Measurements from ENCODE around the gene FDCSP.
"Not testable (repeated sequence)": the region's sequence is repeated elsewhere in the genome, so short reads cannot be mapped to it uniquely, and the experiment has no call there.

The FDCSP gene

DNA sequence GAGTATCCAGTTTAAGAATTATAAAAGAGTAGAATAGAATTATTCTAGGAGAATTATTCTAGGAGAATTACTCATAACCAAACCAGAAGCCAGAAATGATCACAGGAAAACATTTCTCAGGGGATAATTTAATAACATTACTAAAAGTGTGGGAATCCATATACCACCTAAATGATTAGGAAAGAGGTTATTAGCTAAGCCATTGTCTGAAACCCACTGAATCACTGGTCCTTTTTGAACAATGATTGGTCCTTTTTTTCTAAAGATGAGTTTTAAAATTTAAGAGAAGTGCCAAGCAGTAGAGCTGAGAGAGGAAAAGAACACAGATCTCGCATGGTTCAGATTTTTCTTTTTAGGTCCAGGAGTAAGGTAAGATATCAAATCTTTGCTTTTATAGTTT is 30.5 kb upstream of the FDCSP start, which contains the start of gene ODAM:
TSS of gene ODAM (plus strand) at position 301 of the 400 bp plus-strand sequence. CDS start 819 bp downstream, outside the sequence.
- no peaks in the 10 kb centered on the region for H3K27me3 ChIP-seq (ENCODE audit: insufficient read depth, low read length)
- H3K79me2 ChIP-seq (ENCODE audit: insufficient read depth, low read length) = no peaks in the 10 kb centered on the region
- no peak within 1 kb of the TSS for H3K27ac ChIP-seq (ENCODE audit: low read depth, low read length, poor library complexity, severe bottlenecking)
- no peak within 1 kb of the TSS for H2AFZ ChIP-seq (ENCODE audit: low read length)
- H3K36me3 ChIP-seq (ENCODE audit: insufficient read depth, low read length) = no peaks in the 10 kb centered on the region
- no peak within 1 kb of the TSS for H3K4me2 ChIP-seq (ENCODE audit: low read length)
- no peak within 1 kb of the TSS for H3K4me3 ChIP-seq (ENCODE audit: low read depth, low read length, poor library complexity, severe bottlenecking)
- H3K9me3 ChIP-seq (ENCODE audit: low read length) = no peaks in the 10 kb centered on the region
- no peaks in the 10 kb centered on the region for H3K9me2 ChIP-seq (ENCODE audit: low read depth, low read length)
- H3K9ac ChIP-seq (ENCODE audit: low read length) = no peak within 1 kb of the TSS
- no peaks in the 10 kb centered on the region for H4K20me1 ChIP-seq (ENCODE audit: insufficient read depth, low read length)
- TF ChIP-seq EZH2 (IDR thresholded peaks at IDR 0.05; ENCODE audit: borderline replicate concordance, low read length) = no peak
- H3F3A ChIP-seq (ENCODE audit: insufficient read depth, low read length) = no peaks in the 10 kb centered on the region
- H3K4me1 ChIP-seq (ENCODE audit: insufficient read depth, low read length, severe bottlenecking) = no peaks in the 10 kb centered on the region

DNA sequence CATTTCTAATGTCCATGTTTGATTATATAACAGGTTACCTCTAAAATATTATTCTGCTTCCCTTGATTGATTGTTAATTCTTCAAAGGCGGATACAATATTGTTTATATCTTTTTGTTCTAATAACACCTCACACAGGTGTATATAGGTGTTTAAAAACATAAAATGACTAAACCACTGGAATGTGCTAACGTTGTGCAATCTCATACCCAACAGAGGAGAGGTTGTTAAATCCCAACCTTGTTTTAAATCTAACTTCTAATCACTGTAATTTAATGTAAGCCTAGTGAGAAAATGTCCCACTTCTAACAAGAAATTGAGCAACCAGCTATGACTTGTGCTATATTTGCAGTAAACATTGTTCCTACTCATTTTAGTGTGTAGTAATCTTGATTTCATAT is 29.1 kb upstream of the FDCSP start:
- H3K9me2 ChIP-seq (ENCODE audit: low read depth, low read length) = no peaks in the 10 kb centered on the region
- H2AFZ ChIP-seq (ENCODE audit: low read length) = no peak overlapping the region
- H3K4me1 ChIP-seq (ENCODE audit: insufficient read depth, low read length, severe bottlenecking) = no peaks in the 10 kb centered on the region
- no peak overlapping the region for H3K27ac ChIP-seq (ENCODE audit: low read depth, low read length, poor library complexity, severe bottlenecking)
- no peak overlapping the region for H3K4me3 ChIP-seq (ENCODE audit: low read depth, low read length, poor library complexity, severe bottlenecking)
- no peaks in the 10 kb centered on the region for H3F3A ChIP-seq (ENCODE audit: insufficient read depth, low read length)
- no peak overlapping the region for H3K9ac ChIP-seq (ENCODE audit: low read length)
- H4K20me1 ChIP-seq (ENCODE audit: insufficient read depth, low read length) = no peaks in the 10 kb centered on the region
- TF ChIP-seq EZH2 (IDR thresholded peaks at IDR 0.05; ENCODE audit: borderline replicate concordance, low read length) = no peak
- TF ChIP-seq, protein P1, sequence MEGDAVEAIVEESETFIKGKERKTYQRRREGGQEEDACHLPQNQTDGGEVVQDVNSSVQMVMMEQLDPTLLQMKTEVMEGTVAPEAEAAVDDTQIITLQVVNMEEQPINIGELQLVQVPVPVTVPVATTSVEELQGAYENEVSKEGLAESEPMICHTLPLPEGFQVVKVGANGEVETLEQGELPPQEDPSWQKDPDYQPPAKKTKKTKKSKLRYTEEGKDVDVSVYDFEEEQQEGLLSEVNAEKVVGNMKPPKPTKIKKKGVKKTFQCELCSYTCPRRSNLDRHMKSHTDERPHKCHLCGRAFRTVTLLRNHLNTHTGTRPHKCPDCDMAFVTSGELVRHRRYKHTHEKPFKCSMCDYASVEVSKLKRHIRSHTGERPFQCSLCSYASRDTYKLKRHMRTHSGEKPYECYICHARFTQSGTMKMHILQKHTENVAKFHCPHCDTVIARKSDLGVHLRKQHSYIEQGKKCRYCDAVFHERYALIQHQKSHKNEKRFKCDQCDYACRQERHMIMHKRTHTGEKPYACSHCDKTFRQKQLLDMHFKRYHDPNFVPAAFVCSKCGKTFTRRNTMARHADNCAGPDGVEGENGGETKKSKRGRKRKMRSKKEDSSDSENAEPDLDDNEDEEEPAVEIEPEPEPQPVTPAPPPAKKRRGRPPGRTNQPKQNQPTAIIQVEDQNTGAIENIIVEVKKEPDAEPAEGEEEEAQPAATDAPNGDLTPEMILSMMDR (IDR thresholded peaks at IDR 0.05; ENCODE audit: low read length) = no peak
- no peaks in the 10 kb centered on the region for H3K36me3 ChIP-seq (ENCODE audit: insufficient read depth, low read length)
- no peaks in the 10 kb centered on the region for H3K27me3 ChIP-seq (ENCODE audit: insufficient read depth, low read length)
- no peaks in the 10 kb centered on the region for H3K79me2 ChIP-seq (ENCODE audit: insufficient read depth, low read length)
- no peak overlapping the region for H3K4me2 ChIP-seq (ENCODE audit: low read length)
- H3K9me3 ChIP-seq (ENCODE audit: low read length) = no peaks in the 10 kb centered on the region

DNA sequence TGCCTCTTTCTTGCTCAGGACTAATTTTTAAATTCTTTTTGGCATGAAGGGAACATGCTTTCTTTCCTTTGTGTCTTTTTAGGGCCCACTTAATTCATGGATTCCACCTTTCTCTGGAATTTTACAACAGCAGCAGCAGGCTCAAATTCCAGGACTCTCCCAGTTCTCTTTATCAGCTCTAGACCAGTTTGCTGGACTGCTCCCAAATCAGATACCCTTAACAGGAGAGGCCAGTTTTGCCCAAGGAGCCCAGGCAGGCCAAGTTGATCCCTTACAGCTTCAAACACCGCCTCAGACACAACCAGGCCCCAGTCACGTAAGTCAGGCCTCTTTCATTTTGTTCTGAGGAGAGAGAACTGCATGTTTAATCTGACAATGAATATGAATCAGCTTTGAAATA is 28.1 kb upstream of the FDCSP start:
- H3K4me3 ChIP-seq (ENCODE audit: low read depth, low read length, poor library complexity, severe bottlenecking) = no peak overlapping the region
- H3K27ac ChIP-seq (ENCODE audit: low read depth, low read length, poor library complexity, severe bottlenecking) = no peak overlapping the region
- no peaks in the 10 kb centered on the region for H3K27me3 ChIP-seq (ENCODE audit: insufficient read depth, low read length)
- H3F3A ChIP-seq (ENCODE audit: insufficient read depth, low read length) = no peaks in the 10 kb centered on the region
- no peaks in the 10 kb centered on the region for H3K4me1 ChIP-seq (ENCODE audit: insufficient read depth, low read length, severe bottlenecking)
- no peaks in the 10 kb centered on the region for H3K9me2 ChIP-seq (ENCODE audit: low read depth, low read length)
- TF ChIP-seq EZH2 (IDR thresholded peaks at IDR 0.05; ENCODE audit: borderline replicate concordance, low read length) = no peak
- TF ChIP-seq, protein P1 (IDR thresholded peaks at IDR 0.05; ENCODE audit: low read length) = no peak
- H4K20me1 ChIP-seq (ENCODE audit: insufficient read depth, low read length) = no peaks in the 10 kb centered on the region
- H3K79me2 ChIP-seq (ENCODE audit: insufficient read depth, low read length) = no peaks in the 10 kb centered on the region
- no peaks in the 10 kb centered on the region for H3K36me3 ChIP-seq (ENCODE audit: insufficient read depth, low read length)
- H2AFZ ChIP-seq (ENCODE audit: low read length) = no peak overlapping the region
- H3K9ac ChIP-seq (ENCODE audit: low read length) = no peak overlapping the region
- H3K9me3 ChIP-seq (ENCODE audit: low read length) = no peaks in the 10 kb centered on the region
- no peak overlapping the region for H3K4me2 ChIP-seq (ENCODE audit: low read length)

DNA sequence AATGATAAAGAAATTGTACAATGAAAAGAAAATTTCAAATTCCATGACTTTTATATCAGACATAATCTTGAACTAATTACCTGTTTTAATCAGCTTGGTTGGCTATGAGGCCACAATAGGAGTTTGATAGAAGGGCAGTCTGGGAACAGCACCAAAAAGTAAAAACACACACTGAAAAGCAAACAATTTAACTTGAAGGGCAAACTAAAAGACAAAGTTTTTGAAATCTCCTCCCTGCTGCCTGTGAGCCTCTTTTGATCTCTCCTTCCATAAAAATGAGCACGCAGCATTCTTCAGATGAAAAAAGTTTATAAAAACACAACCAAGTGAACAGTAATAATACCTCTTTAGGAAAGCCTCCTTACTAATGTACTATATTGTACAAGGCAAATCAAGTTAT is 22.3 kb upstream of the FDCSP start:
- Histone ChIP-seq H2AFZ (ENCODE audit: low read length) (no peak overlapping the region), H3K27me3 (ENCODE audit: insufficient read depth, low read length) (no peaks in the 10 kb centered on the region), H3K27ac (ENCODE audit: low read depth, low read length, poor library complexity, severe bottlenecking) (no peak overlapping the region), H3K9ac (ENCODE audit: low read length) (no peak overlapping the region), H3K4me1 (ENCODE audit: insufficient read depth, low read length, severe bottlenecking) (no peaks in the 10 kb centered on the region), H3K36me3 (ENCODE audit: insufficient read depth, low read length) (no peaks in the 10 kb centered on the region), H3K9me2 (ENCODE audit: low read depth, low read length) (no peaks in the 10 kb centered on the region), H3K4me3 (ENCODE audit: low read depth, low read length, poor library complexity, severe bottlenecking) (no peak overlapping the region), H3K9me3 (ENCODE audit: low read length) (no peaks in the 10 kb centered on the region), H4K20me1 (ENCODE audit: insufficient read depth, low read length) (no peaks in the 10 kb centered on the region), H3K79me2 (ENCODE audit: insufficient read depth, low read length) (no peaks in the 10 kb centered on the region), H3F3A (ENCODE audit: insufficient read depth, low read length) (no peaks in the 10 kb centered on the region), H3K4me2 (ENCODE audit: low read length) (no peak overlapping the region)
- TF ChIP-seq, protein P1 (IDR thresholded peaks at IDR 0.05; ENCODE audit: low read length) = no peak
- TF ChIP-seq EZH2 (IDR thresholded peaks at IDR 0.05; ENCODE audit: borderline replicate concordance, low read length) = no peak

- H3K9me2 ChIP-seq (ENCODE audit: low read depth, low read length); H4K20me1 ChIP-seq (ENCODE audit: insufficient read depth, low read length); H3K27ac ChIP-seq (ENCODE audit: low read depth, low read length, poor library complexity, severe bottlenecking); H3F3A ChIP-seq (ENCODE audit: insufficient read depth, low read length); H3K4me2 ChIP-seq (ENCODE audit: low read length); H3K36me3 ChIP-seq (ENCODE audit: insufficient read depth, low read length); H2AFZ ChIP-seq (ENCODE audit: low read length); H3K9me3 ChIP-seq (ENCODE audit: low read length); H3K9ac ChIP-seq (ENCODE audit: low read length); H3K79me2 ChIP-seq (ENCODE audit: insufficient read depth, low read length); H3K27me3 ChIP-seq (ENCODE audit: insufficient read depth, low read length); H3K4me1 ChIP-seq (ENCODE audit: insufficient read depth, low read length, severe bottlenecking); H3K4me3 ChIP-seq (ENCODE audit: low read depth, low read length, poor library complexity, severe bottlenecking): not testable (repeated sequence)
Observed at GRCh38 chr4:70212752-70213151, 13.2 kb upstream of the FDCSP start.

All from OCI-LY1 (cell line).